A673 (cell line): Measurements from ENCODE around the gene GPC1. TPM values are rescaled to one million over a fixed set of nuclear protein-coding genes. Genes with fewer than 3 reads are reported as not detected.

Source experiments
- BruUV-seq: library from RNA; stranded (reverse); fragments of 400-500 nt; replicated peaks from 2 replicates; lab custom pipeline; 2021; lab: Mats Ljungman, UMichigan
- CTCF ChIA-PET: fragments of 300-600 bp; sonication (Branson Sonifier 250); formaldehyde crosslinking; loops from one replicate; lab custom pipeline; 2022; ENCODE audit warnings: antibody characterized with exemption; lab: Charles Lee
- POLR2A ChIA-PET: fragments of 300-600 bp; sonication (Branson Sonifier 250); formaldehyde crosslinking; loops from one replicate; lab custom pipeline; 2022; ENCODE audit warnings: antibody characterized with exemption; ENCODE audit not compliant: low non-redundant PET; lab: Charles Lee
- DNase-seq: peaks from one replicate; pipeline ENCODE4 v3.0.0-alpha.2; 2015; ENCODE audit warnings: low spot score
- H3K27ac ChIP-seq: fragments of 200-600 bp; sonication (generic); 2 replicates; pipeline ENCODE4 v1.5.1; 2016; ENCODE audit warnings: mixed run types, low read depth, mild to moderate bottlenecking, mixed read lengths, antibody characterized with exemption, low read length; ENCODE audit not compliant: poor library complexity, severe bottlenecking
- H3K27me3 ChIP-seq: fragments of 200-600 bp; sonication (generic); replicated peaks from 2 replicates; pipeline ENCODE4 v1.6.1; 2017; ENCODE audit warnings: mixed run types, low read depth, mild to moderate bottlenecking, mixed read lengths, antibody characterized with exemption, low read length; ENCODE audit not compliant: insufficient read depth, poor library complexity
- H3K36me3 ChIP-seq: fragments of 200-600 bp; sonication (generic); 2 replicates; pipeline ENCODE4 v1.6.1; 2016; ENCODE audit warnings: mixed run types, mild to moderate bottlenecking, mixed read lengths, antibody characterized with exemption, low read length; ENCODE audit not compliant: insufficient read depth, poor library complexity, severe bottlenecking
- H3K4me1 ChIP-seq: fragments of 200-600 bp; sonication (generic); 2 replicates; pipeline ENCODE4 v1.6.1; 2017; ENCODE audit warnings: mixed run types, mild to moderate bottlenecking, mixed read lengths, antibody characterized with exemption, low read length; ENCODE audit not compliant: insufficient read depth, poor library complexity, severe bottlenecking
- H3K4me3 ChIP-seq: fragments of 200-600 bp; sonication (generic); 2 replicates; pipeline ENCODE4 v1.5.1; 2016; ENCODE audit warnings: low read depth, mixed run types, mild to moderate bottlenecking, mixed read lengths, low read length; ENCODE audit not compliant: poor library complexity, severe bottlenecking
- H3K9me3 ChIP-seq: fragments of 200-600 bp; sonication (generic); 2 replicates; pipeline ENCODE4 v1.6.1; 2016; ENCODE audit warnings: mixed run types, low read depth, mild to moderate bottlenecking, mixed read lengths, antibody characterized with exemption, low read length; ENCODE audit not compliant: poor library complexity, severe bottlenecking
- EZH2 ChIP-seq: fragments of 200-600 bp; sonication (generic); IDR thresholded peaks from 2 replicates; pipeline ENCODE4 v1.6.1; 2017; ENCODE audit warnings: borderline replicate concordance, low read depth, mild to moderate bottlenecking, mixed read lengths, antibody characterized with exemption, low read length; ENCODE audit not compliant: poor library complexity, severe bottlenecking
- intact Hi-C: fragments of 100-400 bp; cut with micrococcal nuclease; formaldehyde crosslinking; loops from one replicate; pipeline ENCODE4 v1.10.0; 2022; ENCODE audit not compliant: unreplicated experiment
- total RNA-seq: library from RNA; stranded (reverse); gene quantifications from 2 replicates; pipeline ENCODE4 v1.2.3, GENCODE V29; 2021
- TF ChIP-seq, protein P1 (sequence below): fragments of 300-800, 200-600 bp; sonication (generic); conservative IDR thresholded peaks from 2 replicates; pipeline ENCODE4 v1.5.1; 2017; ENCODE audit warnings: low read depth, mild to moderate bottlenecking, antibody characterized with exemption, low read length, moderate library complexity, mixed read lengths

Gene GPC1
- total RNA-seq, 1 experiment from 2014 or later = 21.2 TPM

DNA sequence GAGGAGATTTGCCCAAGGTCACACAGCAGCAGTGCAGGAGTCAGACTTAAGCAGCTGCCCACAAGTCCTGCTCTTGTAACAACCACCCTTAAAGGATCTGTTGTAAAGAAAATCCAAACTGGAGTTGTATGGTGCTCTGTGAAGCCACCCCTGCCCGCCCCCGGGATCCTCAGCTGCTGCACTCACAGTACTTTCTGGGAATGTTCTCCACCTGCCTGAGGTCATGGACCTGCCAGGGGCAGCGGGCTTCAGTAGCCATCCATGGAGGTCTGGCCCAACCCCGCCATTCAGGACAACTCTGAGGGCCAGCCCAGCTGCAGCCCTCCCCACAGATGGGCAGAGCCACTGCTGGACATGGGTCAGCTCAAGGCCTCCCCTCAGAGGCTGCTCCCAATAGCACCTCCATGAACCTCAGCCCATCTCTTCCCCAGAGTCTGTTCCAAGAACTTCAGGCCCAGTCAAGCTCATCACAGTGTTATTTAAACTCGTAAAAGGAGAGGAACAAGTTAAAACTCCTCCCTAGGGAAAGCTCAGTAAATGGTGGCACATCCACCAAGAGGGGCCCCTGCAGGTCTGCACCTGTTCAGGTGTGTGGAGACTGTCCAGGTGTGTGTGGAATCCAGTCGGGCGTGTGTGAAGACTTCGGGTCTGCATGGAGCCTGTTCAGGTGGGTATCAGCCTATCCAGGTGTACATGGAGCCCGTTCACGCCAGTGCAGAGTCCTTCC lies 39.4 kb upstream of the GPC1 start:
- DNase-seq = no peak
- POLR2A ChIA-PET = no interaction called here
- TF ChIP-seq, protein P1, sequence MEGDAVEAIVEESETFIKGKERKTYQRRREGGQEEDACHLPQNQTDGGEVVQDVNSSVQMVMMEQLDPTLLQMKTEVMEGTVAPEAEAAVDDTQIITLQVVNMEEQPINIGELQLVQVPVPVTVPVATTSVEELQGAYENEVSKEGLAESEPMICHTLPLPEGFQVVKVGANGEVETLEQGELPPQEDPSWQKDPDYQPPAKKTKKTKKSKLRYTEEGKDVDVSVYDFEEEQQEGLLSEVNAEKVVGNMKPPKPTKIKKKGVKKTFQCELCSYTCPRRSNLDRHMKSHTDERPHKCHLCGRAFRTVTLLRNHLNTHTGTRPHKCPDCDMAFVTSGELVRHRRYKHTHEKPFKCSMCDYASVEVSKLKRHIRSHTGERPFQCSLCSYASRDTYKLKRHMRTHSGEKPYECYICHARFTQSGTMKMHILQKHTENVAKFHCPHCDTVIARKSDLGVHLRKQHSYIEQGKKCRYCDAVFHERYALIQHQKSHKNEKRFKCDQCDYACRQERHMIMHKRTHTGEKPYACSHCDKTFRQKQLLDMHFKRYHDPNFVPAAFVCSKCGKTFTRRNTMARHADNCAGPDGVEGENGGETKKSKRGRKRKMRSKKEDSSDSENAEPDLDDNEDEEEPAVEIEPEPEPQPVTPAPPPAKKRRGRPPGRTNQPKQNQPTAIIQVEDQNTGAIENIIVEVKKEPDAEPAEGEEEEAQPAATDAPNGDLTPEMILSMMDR = no peak
- TF ChIP-seq EZH2 = no peak
- no TSS peak for BruUV-seq
- Histone ChIP-seq H3K27ac (no peak overlapping the region), H3K27me3 (no peaks in the 10 kb centered on the region), H3K4me3 (no peak overlapping the region), H3K9me3 (no peaks in the 10 kb centered on the region), H3K4me1 (no peaks in the 10 kb centered on the region), H3K36me3 (no peaks in the 10 kb centered on the region)
- intact Hi-C loops = no loop called here
- CTCF ChIA-PET = no interaction called here

DNA sequence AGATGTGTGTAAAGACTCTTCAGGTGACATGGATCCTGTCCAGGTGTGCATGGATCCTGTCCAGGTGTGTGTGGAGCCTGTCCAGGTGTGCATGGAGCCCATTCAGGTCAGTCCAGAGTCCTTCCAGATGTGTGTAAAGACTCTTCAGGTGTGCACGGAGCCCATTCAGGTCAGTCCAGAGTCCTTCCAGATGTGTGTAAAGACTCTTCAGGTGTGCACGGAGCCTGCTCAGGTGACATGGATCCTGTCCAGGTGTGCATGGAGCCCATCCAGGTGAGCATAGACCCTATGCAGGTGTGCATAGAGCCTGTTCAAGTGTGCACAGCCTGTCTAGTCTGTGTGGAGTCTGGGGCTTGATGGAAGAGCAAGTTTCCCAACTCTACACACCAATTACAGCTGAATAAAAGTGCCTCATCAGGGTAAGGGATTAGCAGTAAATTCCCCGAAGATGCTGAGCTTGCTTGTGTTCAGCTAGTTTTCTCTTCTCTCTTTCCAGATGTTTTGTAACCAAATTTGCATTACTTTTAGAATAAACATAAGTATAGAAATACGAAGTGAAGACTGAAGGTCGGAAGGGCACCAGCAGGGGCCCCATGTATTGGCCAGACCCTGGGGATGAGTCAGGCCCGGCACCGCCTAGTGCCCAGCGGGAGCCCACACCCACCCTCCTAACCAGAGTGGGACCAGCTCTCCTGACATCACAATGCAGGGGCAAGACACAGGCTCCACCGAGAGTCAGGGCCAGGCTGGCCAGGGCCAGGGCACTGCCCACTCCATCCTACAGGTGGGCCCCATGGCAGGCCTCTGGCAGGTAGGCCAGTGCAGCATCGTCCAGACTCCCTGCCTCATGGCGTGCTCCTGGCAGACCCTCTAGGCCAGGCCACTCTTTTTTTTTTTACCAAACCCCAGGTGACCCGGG lies 38.6 kb upstream of the GPC1 start:
- H3K36me3 ChIP-seq = no peaks in the 10 kb centered on the region
- H3K9me3 ChIP-seq = no peaks in the 10 kb centered on the region
- CTCF ChIA-PET = no interaction called here
- BruUV-seq = no TSS peak
- no peak for DNase-seq
- POLR2A ChIA-PET = no interaction called here
- no peak overlapping the region for H3K4me3 ChIP-seq
- H3K27ac ChIP-seq = no peak overlapping the region
- H3K27me3 ChIP-seq = no peaks in the 10 kb centered on the region
- H3K4me1 ChIP-seq = no peaks in the 10 kb centered on the region
- intact Hi-C loops = no loop called here
- no peak for TF ChIP-seq EZH2
- TF ChIP-seq, protein P1 = no peak

DNA sequence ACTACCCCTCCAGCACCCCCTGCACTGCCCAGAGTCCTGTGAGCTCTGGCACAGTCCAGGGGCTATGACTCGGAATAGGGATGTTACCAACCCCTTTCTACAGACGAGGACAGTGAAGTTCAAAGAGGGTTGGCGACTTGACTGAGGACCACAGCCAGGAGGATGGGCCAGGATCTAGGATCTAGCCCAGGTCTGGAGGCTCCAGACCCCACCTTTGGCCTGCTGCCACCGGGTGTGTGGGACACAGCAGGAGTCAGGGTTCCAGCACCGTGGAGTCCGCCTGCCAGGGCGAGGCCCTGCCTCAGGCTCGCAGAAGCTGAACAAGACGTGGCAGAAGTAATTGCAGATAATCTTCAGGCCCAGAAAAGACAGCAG lies 37.9 kb upstream of the GPC1 start:
- no TSS peak for BruUV-seq
- Histone ChIP-seq H3K4me3 (no peak overlapping the region), H3K27me3 (no peaks in the 10 kb centered on the region), H3K9me3 (no peaks in the 10 kb centered on the region), H3K27ac (no peak overlapping the region), H3K36me3 (no peaks in the 10 kb centered on the region), H3K4me1 (no peaks in the 10 kb centered on the region)
- POLR2A ChIA-PET = no interaction called here
- TF ChIP-seq EZH2 = no peak
- TF ChIP-seq, protein P1 = no peak
- intact Hi-C loops = no loop called here
- CTCF ChIA-PET = no interaction called here
- DNase-seq = no peak
